Activated B cell treated with CpG ODN at 0.5 μM for 24 hours (primary cell): Measurements from ENCODE around the gene DRC7. TPM values are rescaled to one million over a fixed set of nuclear protein-coding genes. Genes with fewer than 3 reads are reported as not detected.

Experiments
- ATAC-seq: fragments of 200-7000 bp; cut with Tn5 transposase; one replicate; pipeline ENCODE4 v1.10.0; 2021; ENCODE audit warnings: low read depth, mild to moderate bottlenecking, moderate library complexity
- CTCF ChIA-PET: fragments of 350-600 bp; sonication (Branson Sonifier 250); formaldehyde crosslinking; loops from one replicate; lab custom pipeline; 2021; ENCODE audit warnings: antibody characterized with exemption; lab: Charles Lee
- POLR2A ChIA-PET: fragments of 350-600 bp; sonication (Branson Sonifier 250); formaldehyde crosslinking; loops from one replicate; lab custom pipeline; 2021; ENCODE audit warnings: antibody characterized with exemption; lab: Charles Lee
- DNase-seq: peaks from one replicate; pipeline ENCODE4 v3.0.0; 2022
- H3K27ac Mint-ChIP-seq: one replicate; pipeline ENCODE4 v1.8.0; 2020; ENCODE audit warnings: mixed read lengths
- H3K27me3 Mint-ChIP-seq: one replicate; pipeline ENCODE4 v1.8.0; 2021; ENCODE audit warnings: mixed read lengths
- H3K36me3 Mint-ChIP-seq: one replicate; pipeline ENCODE4 v1.8.0; 2021; ENCODE audit warnings: low read depth, mixed read lengths
- H3K4me1 Mint-ChIP-seq: one replicate; pipeline ENCODE4 v1.8.0; 2021; ENCODE audit warnings: mixed read lengths
- H3K4me3 Mint-ChIP-seq: one replicate; pipeline ENCODE4 v1.8.0; 2020; ENCODE audit warnings: mild to moderate bottlenecking, mixed read lengths
- H3K9me3 Mint-ChIP-seq: one replicate; pipeline ENCODE4 v1.8.0; 2020; ENCODE audit warnings: mixed read lengths
- CTCF ChIP-seq: fragments of 200-600 bp; IDR thresholded peaks from one replicate; pipeline ENCODE4 v1.8.0; 2022; ENCODE audit warnings: antibody characterized with exemption, mild to moderate bottlenecking
- intact Hi-C: fragments of 100-400 bp; cut with micrococcal nuclease; formaldehyde crosslinking; loops from one replicate; pipeline ENCODE4 v1.15.1; 2024
- total RNA-seq: library from RNA; stranded (reverse); gene quantifications from 2 replicates; pipeline ENCODE4 v1.2.3, GENCODE V29; 2022

Gene DRC7
- total RNA-seq, 1 donor from 2014 or later, result not detected

GRCh38 chr16:57755061-57755684 is 60.6 kb downstream of the DRC7 start:
- Mint-ChIP-seq H3K27ac (no peak overlapping the region), H3K9me3 (no peaks in the 10 kb centered on the region), H3K27me3 (no peaks in the 10 kb centered on the region), H3K36me3 (peaks cover 24% of the 10 kb centered on the region), H3K4me1 (no peaks in the 10 kb centered on the region), H3K4me3 (no peak overlapping the region)
- DNase-seq, result no peak
- intact Hi-C loops, result no loop called here
- ChIA-PET CTCF (no interaction called here), POLR2A (no interaction called here)
- no peak for TF ChIP-seq CTCF
- no peak for ATAC-seq

DNA sequence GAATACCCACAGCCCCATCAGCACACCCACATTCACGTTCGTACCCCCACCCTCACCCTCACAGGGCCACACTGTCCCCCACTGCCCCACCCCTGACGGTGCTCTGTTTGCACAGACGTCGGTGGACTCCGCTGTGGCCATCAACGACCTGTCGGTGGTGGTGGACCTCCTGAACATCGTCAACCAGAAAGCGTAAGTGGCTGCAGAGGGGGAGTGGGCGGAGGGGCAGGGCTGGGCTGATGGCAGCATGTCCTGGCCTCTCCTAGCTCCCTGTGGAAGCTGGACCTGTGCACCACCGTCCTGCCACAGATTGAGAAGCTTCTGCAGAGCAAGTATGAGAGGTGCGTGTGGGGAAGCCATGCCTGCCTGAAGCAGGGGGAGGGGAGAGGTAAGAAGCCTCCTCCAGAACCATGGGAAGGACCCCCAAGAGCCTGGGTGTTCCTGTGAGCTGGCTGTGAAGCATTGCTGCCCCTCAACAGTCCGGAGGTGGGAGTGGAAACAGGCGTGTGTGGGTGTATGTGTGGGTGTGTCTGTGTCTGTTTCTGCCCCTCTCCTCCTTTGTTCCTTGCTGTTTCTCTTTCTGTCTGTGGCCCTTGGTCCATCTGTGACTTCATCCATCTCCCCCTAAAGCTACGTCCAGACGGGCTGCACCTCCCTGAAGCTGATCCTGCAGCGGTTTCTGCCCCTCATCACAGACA is 61.3 kb downstream of the DRC7 start:
- no peaks in the 10 kb centered on the region for H3K4me1 Mint-ChIP-seq
- POLR2A ChIA-PET, result no interaction called here
- H3K9me3 Mint-ChIP-seq, result no peaks in the 10 kb centered on the region
- no peak for TF ChIP-seq CTCF
- ATAC-seq (no peak), DNase-seq (no peak)
- H3K27me3 Mint-ChIP-seq, result no peaks in the 10 kb centered on the region
- no peak overlapping the region for H3K27ac Mint-ChIP-seq
- H3K36me3 Mint-ChIP-seq, result peaks cover 22% of the 10 kb centered on the region
- no peak overlapping the region for H3K4me3 Mint-ChIP-seq
- intact Hi-C loops, result no loop called here
- CTCF ChIA-PET, result no interaction called here

DNA sequence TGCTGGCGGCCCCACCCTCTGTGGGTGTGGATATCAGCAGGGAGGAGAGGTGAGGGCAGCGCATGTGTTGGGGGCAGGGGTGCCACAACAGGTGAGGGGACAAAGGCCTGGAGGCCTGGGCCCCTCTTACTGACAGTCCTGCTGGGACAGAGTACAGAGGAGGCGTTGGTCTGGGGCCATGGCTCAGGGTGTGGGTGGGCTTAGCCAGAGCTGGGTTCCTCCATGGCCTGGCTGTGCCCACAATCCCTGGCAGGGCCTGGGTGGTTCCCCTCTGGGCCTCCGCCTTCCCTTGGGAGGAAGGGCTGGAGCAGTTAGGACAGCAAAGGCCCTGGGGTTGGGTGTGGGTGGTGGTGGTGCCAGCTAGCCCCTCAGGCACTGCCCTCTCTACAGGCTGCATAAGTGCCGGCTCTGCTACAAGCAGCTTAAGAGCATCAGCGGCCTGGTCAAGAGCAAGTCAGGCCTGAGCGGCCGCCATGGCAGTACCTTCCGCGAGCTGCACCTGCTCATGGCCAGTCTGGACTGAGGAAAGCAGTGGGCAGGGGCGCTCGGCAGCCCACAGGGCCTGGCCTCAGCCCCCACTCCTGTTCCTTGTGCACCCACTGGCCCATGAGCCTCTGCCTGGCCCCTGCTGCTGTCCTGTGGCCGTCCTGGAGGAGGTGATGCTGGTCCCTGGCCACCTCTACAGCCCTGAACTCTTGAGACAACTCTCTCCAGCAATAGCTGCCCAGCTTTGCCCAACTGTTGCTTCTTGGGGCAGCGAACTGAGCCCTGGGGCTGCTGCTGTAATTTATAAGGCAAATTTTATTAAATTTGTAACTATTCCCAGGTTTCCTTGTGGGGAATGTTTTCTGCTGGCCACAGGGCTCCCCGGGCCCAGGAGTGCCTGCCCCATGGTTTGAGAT is 62.1 kb downstream of the DRC7 start:
- intact Hi-C loops, result loop anchor here (1.0 kb wide), 3 partner anchors 21 to 249 kb away; partner anchors contain the start of gene KATNB1
- no peak for TF ChIP-seq CTCF

DNA sequence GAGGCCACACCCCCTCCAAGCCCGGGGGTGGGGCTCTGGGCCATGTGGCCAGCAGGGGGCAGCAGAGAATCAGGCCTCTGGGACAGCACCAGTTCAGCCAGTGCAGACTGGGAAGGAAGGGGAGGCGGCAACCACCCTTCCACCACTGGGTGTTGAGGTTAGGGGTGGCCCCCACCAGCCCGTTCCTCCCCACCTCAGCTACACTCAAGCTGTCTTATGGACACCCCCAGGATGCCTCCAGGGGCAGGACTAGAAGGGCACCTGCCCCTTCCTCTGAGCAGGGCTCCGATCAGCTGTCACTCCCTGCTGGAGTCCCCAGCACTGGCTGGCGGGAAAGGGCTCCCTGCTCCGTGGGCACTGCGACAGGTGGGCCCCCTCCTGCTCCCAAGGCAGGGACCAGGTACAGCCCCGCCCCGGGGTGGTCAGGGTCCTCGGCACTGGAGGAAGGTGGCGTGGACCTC is 62.8 kb downstream of the DRC7 start:
- H3K36me3 Mint-ChIP-seq, result peaks cover 12% of the 10 kb centered on the region
- ChIA-PET CTCF (interaction anchor here (1.2 to 1.3 kb wide), 2 partner anchors 21 to 22 kb away, joined by 3 read pairs; partner anchors contain the start of gene KATNB1), POLR2A (no interaction called here)
- ATAC-seq (peak; percentile 99), DNase-seq (peak; percentile 78)
- no peaks in the 10 kb centered on the region for H3K27me3 Mint-ChIP-seq
- no peak overlapping the region for H3K4me3 Mint-ChIP-seq
- intact Hi-C loops, result loop anchor here (1.0 kb wide), 3 partner anchors 22 to 248 kb away; partner anchors contain the start of gene KATNB1
- no peaks in the 10 kb centered on the region for H3K9me3 Mint-ChIP-seq
- no peaks in the 10 kb centered on the region for H3K4me1 Mint-ChIP-seq
- no peak for TF ChIP-seq CTCF
- no peak overlapping the region for H3K27ac Mint-ChIP-seq

More for the DNA sequence above, 62.1 kb downstream of the DRC7 start:
- ChIA-PET POLR2A (no interaction called here), CTCF (interaction anchor here (1.3 kb wide), 1 partner anchor 20 kb away, joined by 3 read pairs; no protein-coding TSS in a partner anchor)
- Mint-ChIP-seq H3K9me3 (no peaks in the 10 kb centered on the region), H3K27ac (no peak overlapping the region), H3K4me3 (no peak overlapping the region), H3K4me1 (no peaks in the 10 kb centered on the region), H3K27me3 (no peaks in the 10 kb centered on the region), H3K36me3 (peaks cover 16% of the 10 kb centered on the region)
- DNase-seq, result no peak
- ATAC-seq, result no peak
